Immature natural killer cell (primary cell): ENCODE results near the gene SWAP70. TPM values are rescaled to one million over a fixed set of nuclear protein-coding genes. Genes with fewer than 3 reads are reported as not detected.

Source experiments
- DNase-seq, 3 donors: peaks; one replicate each; pipeline ENCODE4 v3.0.0; 2022; ENCODE audit warnings: mixed read lengths in 1 of 3
- H3K27ac Mint-ChIP-seq, 6 donors: one replicate each; pipeline ENCODE4 v1.8.0; 2020; ENCODE audit warnings: mixed read lengths in 6 of 6, mild to moderate bottlenecking in 5 of 6, inconsistent platforms in 4 of 6, moderate library complexity in 3 of 6
- H3K27me3 Mint-ChIP-seq, 3 donors: one replicate each; pipeline ENCODE4 v1.8.0; 2020 to 2021; ENCODE audit warnings: low read depth in 3 of 3, mild to moderate bottlenecking in 3 of 3, mixed read lengths in 3 of 3, moderate library complexity in 3 of 3, inconsistent platforms in 1 of 3
- H3K36me3 Mint-ChIP-seq, 3 donors: one replicate each; pipeline ENCODE4 v1.8.0; 2020; ENCODE audit warnings: mixed read lengths in 3 of 3, inconsistent platforms in 2 of 3, mild to moderate bottlenecking in 2 of 3
- H3K4me1 Mint-ChIP-seq, 2 donors: one replicate each; pipeline ENCODE4 v1.8.0; 2020; ENCODE audit warnings: inconsistent platforms in 2 of 2, mild to moderate bottlenecking in 2 of 2, mixed read lengths in 2 of 2, moderate library complexity in 1 of 2
- H3K4me3 Mint-ChIP-seq, 5 donors: one replicate each; pipeline ENCODE4 v1.8.0; 2020; ENCODE audit warnings: mild to moderate bottlenecking in 5 of 5, mixed read lengths in 5 of 5, inconsistent platforms in 3 of 5, moderate library complexity in 3 of 5
- H3K9me3 Mint-ChIP-seq, 6 donors: one replicate each; pipeline ENCODE4 v1.8.0; 2020; ENCODE audit warnings: mild to moderate bottlenecking in 6 of 6, mixed read lengths in 6 of 6, inconsistent platforms in 4 of 6, moderate library complexity in 3 of 6
- polyA plus RNA-seq, 3 donors: library from polyadenylated mRNA; unstranded; fragments of 300-500 nt; fragmentation: Illumina TruSeq; gene quantifications; one replicate each; pipeline ENCODE4 v1.2.3, GENCODE V29; 2021

The SWAP70 gene
- polyA plus RNA-seq, 3 donors from 2014 or later, result 2.4 to 12.3 (median 9.8) TPM

GRCh38 chr11:9796854-9797253 is 133.0 kb downstream of the SWAP70 start:
- H3K27me3 Mint-ChIP-seq, result no peaks in the 10 kb centered on the region
- H3K9me3 Mint-ChIP-seq, result no peaks in the 10 kb centered on the region
- DNase-seq, result no peak
- H3K27ac Mint-ChIP-seq, result no peak overlapping the region
- H3K36me3 Mint-ChIP-seq, result peaks cover 0 to 12% (median 3%) of the 10 kb centered on the region in 3 donors
- no peaks in the 10 kb centered on the region for H3K4me1 Mint-ChIP-seq
- H3K4me3 Mint-ChIP-seq, result no peak overlapping the region

- Mint-ChIP-seq H3K4me1 (no peaks in the 10 kb centered on the region), H3K27me3 (no peaks in the 10 kb centered on the region), H3K27ac (no peak overlapping the region), H3K9me3 (no peaks in the 10 kb centered on the region), H3K4me3 (no peak overlapping the region), H3K36me3 (peaks cover 0 to 12% (median 2%) of the 10 kb centered on the region in 3 donors)
- DNase-seq, result no peak
Measured at GRCh38 chr11:9797300-9797699, 133.4 kb downstream of the SWAP70 start.

DNA sequence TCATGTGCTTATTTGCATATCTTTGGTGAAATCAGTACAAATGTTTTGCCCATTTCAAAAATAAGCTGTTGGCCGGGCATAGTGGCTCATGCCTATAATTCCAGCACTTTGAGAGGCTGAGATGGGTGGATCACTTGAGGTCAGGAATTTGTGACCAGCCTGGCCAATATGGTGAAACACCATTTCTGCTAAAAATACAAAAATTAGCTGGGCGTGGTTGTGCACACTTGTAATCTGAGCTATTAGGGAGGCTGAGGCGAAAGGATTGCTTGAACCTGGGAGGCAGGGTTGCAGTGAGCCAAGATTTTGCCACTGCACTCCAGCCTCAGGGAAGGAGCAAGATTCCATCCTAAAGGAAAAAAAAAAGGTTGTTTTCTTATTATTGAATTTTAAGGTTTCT is 136.0 kb downstream of the SWAP70 start:
- DNase-seq, result no peak
- H3K36me3 Mint-ChIP-seq, result peaks cover 0 to 16% (median 7%) of the 10 kb centered on the region in 3 donors
- H3K27ac Mint-ChIP-seq, result no peak overlapping the region
- no peaks in the 10 kb centered on the region for H3K4me1 Mint-ChIP-seq
- no peaks in the 10 kb centered on the region for H3K27me3 Mint-ChIP-seq
- no peak overlapping the region for H3K4me3 Mint-ChIP-seq
- H3K9me3 Mint-ChIP-seq, result no peaks in the 10 kb centered on the region

GRCh38 chr11:9802291-9802861 is 138.5 kb downstream of the SWAP70 start:
- peak overlapping the region in 1 of 6 donors; percentile 33 for H3K27ac Mint-ChIP-seq
- H3K4me3 Mint-ChIP-seq, result no peak overlapping the region
- no peaks in the 10 kb centered on the region for H3K27me3 Mint-ChIP-seq
- H3K36me3 Mint-ChIP-seq, result peaks cover 0 to 14% (median 13%) of the 10 kb centered on the region in 3 donors
- DNase-seq, result no peak
- H3K9me3 Mint-ChIP-seq, result no peaks in the 10 kb centered on the region
- no peaks in the 10 kb centered on the region for H3K4me1 Mint-ChIP-seq

Other genes with a start within 250 kb of the SWAP70 start
- gene ZNF143, start 203.1 kb upstream of the SWAP70 start, polyA plus RNA-seq, result 10 to 100 TPM; 29.1 to 35.3 (median 34.9) TPM
- 10 to 100 TPM in 1 of 3 donors, 1 to 10 TPM in 2; 7.7 to 11.4 (median 9.9) TPM for gene WEE1, start 90.4 kb upstream of the SWAP70 start, polyA plus RNA-seq